HEK293 (cell line): ENCODE results near the gene NPAS2.

Source experiments
- CTCF ChIA-PET: fragments of 350-600 bp; formaldehyde crosslinking; extraction: SDS; loops from one replicate; lab custom pipeline; 2021; ENCODE audit warnings: antibody characterized with exemption; lab: Yijun Ruan, JAX
- POLR2A ChIA-PET: fragments of 300-600 bp; formaldehyde crosslinking; extraction: SDS; loops from one replicate; lab custom pipeline; 2020; ENCODE audit warnings: antibody characterized with exemption, inconsistent platforms; lab: Yijun Ruan, JAX
- H3K27ac ChIP-seq: fragments of 200-500 bp; sonication (Bioruptor generic); 2 replicates; pipeline ENCODE4 v1.5.1; 2014; ENCODE audit warnings: low read depth, low read length, control low read depth, inconsistent platforms; ENCODE audit errors: extremely low read depth
- H3K36me3 ChIP-seq, 2 experiments: fragments of 200-500 bp in 1 of 2; sonication (Bioruptor generic) in 1 of 2; 1 replicate in 1 of 2; 2 replicates in 1 of 2; pipeline ENCODE4 v1.5.1; 2014 to 2017; ENCODE audit warnings: inconsistent platforms in 2 of 2, low read length in 2 of 2; ENCODE audit not compliant: control insufficient read depth in 2 of 2, insufficient read depth in 1 of 2
- H3K4me1 ChIP-seq: fragments of 200-500 bp; sonication (Bioruptor generic); 2 replicates; pipeline ENCODE4 v1.5.1; 2014; ENCODE audit warnings: mild to moderate bottlenecking, low read length, inconsistent platforms; ENCODE audit not compliant: control insufficient read depth, insufficient read depth
- H3K4me3 ChIP-seq: 2 replicates; pipeline ENCODE4 v1.5.1; 2011; ENCODE audit warnings: low read depth, mild to moderate bottlenecking, control low read depth, low read length, moderate library complexity
- H3K9me3 ChIP-seq: fragments of 200-500 bp; sonication (Bioruptor generic); 2 replicates; pipeline ENCODE4 v1.5.1; 2014; ENCODE audit warnings: low read depth, low read length, inconsistent platforms; ENCODE audit not compliant: control insufficient read depth, insufficient read depth
- HOXA7 ChIP-seq: sonication (generic); formaldehyde crosslinking; IDR thresholded peaks from 2 replicates; pipeline ENCODE4 v1.8.1; 2022; ENCODE audit warnings: missing genetic modification reagents, borderline replicate concordance
- HOXC10 ChIP-seq: sonication (generic); formaldehyde crosslinking; IDR thresholded peaks from 2 replicates; pipeline ENCODE4 v1.8.1; 2023; ENCODE audit warnings: mild to moderate bottlenecking, missing genetic modification reagents
- KLF8 ChIP-seq: fragments of 450-650 bp; formaldehyde crosslinking; IDR thresholded peaks from 2 replicates; pipeline ENCODE4 v1.5.1; 2016; ENCODE audit warnings: missing biosample characterization, missing genetic modification characterization
- MEIS1 ChIP-seq: sonication (generic); formaldehyde crosslinking; IDR thresholded peaks from 2 replicates; pipeline ENCODE4 v1.8.1; 2022; ENCODE audit warnings: missing genetic modification reagents, mild to moderate bottlenecking, borderline replicate concordance
- TCF7L2 ChIP-seq: IDR thresholded peaks from 2 replicates; pipeline ENCODE4 v1.6.1; 2011; ENCODE audit warnings: low read depth, mild to moderate bottlenecking, inconsistent platforms, low read length, moderate library complexity, borderline replicate concordance
- ZFHX2 ChIP-seq: fragments of 450-650 bp; formaldehyde crosslinking; conservative IDR thresholded peaks from 2 replicates; pipeline ENCODE4 v1.5.1; 2016; ENCODE audit warnings: missing biosample characterization, missing genetic modification characterization
- ZIC2 ChIP-seq: fragments of 450-650 bp; formaldehyde crosslinking; IDR thresholded peaks from 2 replicates; pipeline ENCODE4 v1.5.1; 2016; ENCODE audit warnings: missing biosample characterization, missing genetic modification characterization
- ZNF398 ChIP-seq: fragments of 450-650 bp; formaldehyde crosslinking; IDR thresholded peaks from 2 replicates; pipeline ENCODE4 v1.5.1; 2017; ENCODE audit warnings: missing biosample characterization, missing genetic modification characterization
- ZNF501 ChIP-seq: fragments of 450-650 bp; formaldehyde crosslinking; IDR thresholded peaks from 2 replicates; pipeline ENCODE4 v1.5.1; 2016; ENCODE audit warnings: missing biosample characterization, missing genetic modification characterization
- ZNF544 ChIP-seq: fragments of 450-650 bp; formaldehyde crosslinking; IDR thresholded peaks from 2 replicates; pipeline ENCODE4 v1.5.0; 2017; ENCODE audit warnings: missing biosample characterization, missing genetic modification characterization
- ZNF555 ChIP-seq: fragments of 450-650 bp; formaldehyde crosslinking; conservative IDR thresholded peaks from 2 replicates; pipeline ENCODE4 v1.5.1; 2017; ENCODE audit warnings: missing biosample characterization, mild to moderate bottlenecking, missing genetic modification characterization, inconsistent platforms
- ZNF621 ChIP-seq: fragments of 450-650 bp; formaldehyde crosslinking; IDR thresholded peaks from 2 replicates; pipeline ENCODE4 v1.5.1; 2017; ENCODE audit warnings: missing biosample characterization, missing genetic modification characterization
- ZSCAN5A ChIP-seq: fragments of 450-650 bp; formaldehyde crosslinking; IDR thresholded peaks from 2 replicates; pipeline ENCODE4 v1.5.1; 2016; ENCODE audit warnings: missing biosample characterization, missing genetic modification characterization
- TF ChIP-seq, protein P1 (sequence below): fragments of 450-650 bp; formaldehyde crosslinking; IDR thresholded peaks from 2 replicates; pipeline ENCODE4 v1.5.1; 2016; ENCODE audit warnings: missing biosample characterization, missing genetic modification characterization

The NPAS2 gene

GRCh38 chr2:100895402-100895801 is 75.5 kb downstream of the NPAS2 start:
- ChIA-PET POLR2A (no interaction called here), CTCF (interaction anchor here (0.6 to 1.0 kb wide), 3 partner anchors 9 to 305 kb away, joined by 3 read pairs; no protein-coding TSS in a partner anchor)
- H3K9me3 ChIP-seq: no peaks in the 10 kb centered on the region
- H3K4me1 ChIP-seq: peaks cover 5% of the 10 kb centered on the region; the same call in 1 of the 2 replicates
- no peaks in the 10 kb centered on the region for H3K36me3 ChIP-seq
- no peak overlapping the region for H3K4me3 ChIP-seq
- no peak overlapping the region for H3K27ac ChIP-seq
- TF ChIP-seq ZIC2 (tag by site-specific recombination) (peak; percentile 54), ZNF555 (tag by site-specific recombination) (no peak), ZNF544 (tag by site-specific recombination) (no peak)

DNA sequence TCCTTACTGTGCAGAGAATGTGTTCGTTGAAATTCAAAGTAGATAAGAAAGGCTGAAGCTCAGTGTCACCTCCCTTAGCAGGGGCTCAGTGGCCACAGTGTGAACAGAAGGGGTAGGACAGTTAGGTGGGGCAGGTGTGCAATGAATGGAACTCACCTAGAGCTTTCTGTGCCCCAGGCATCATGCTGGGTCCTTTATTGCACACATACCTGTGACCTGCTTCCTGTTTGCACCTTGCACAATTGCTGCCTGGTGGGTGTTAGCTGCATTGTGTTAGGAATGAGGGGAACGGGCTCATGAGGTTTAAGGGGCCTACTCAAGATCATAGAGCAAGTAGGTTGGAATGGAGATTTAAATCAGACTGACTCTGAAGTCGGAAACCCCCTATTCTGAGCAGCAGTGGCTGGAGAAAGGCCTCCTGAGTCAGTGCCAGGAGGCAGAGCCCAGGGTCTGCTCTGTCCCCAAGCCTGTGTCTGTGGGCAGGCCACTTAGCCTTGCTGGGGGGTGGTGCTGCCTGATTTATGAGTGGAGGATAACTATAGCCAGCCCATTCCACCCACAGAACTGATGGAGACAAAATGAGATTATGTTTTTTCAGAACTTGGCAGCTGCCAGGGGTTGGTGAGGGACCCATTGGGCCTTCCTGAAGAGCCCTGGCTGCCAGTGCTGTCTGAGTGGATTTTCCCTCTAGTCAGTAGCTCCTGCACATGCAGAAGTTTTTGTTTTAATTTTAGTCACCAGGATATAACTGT is 76.2 kb downstream of the NPAS2 start:
- H3K4me1 ChIP-seq: peaks cover 5% of the 10 kb centered on the region; the same call in 1 of the 2 replicates
- ChIA-PET CTCF (interaction anchor here (0.6 kb wide), 1 partner anchor 13 kb away, joined by 3 read pairs; no protein-coding TSS in a partner anchor), POLR2A (no interaction called here)
- H3K36me3 ChIP-seq: no peaks in the 10 kb centered on the region
- TF ChIP-seq ZFHX2 (tag by site-specific recombination) (peak; percentile 45), ZSCAN5A (tag by site-specific recombination) (no peak), KLF8 (tag by site-specific recombination) (no peak), ZNF501 (tag by site-specific recombination) (no peak)
- TF ChIP-seq, protein P1, sequence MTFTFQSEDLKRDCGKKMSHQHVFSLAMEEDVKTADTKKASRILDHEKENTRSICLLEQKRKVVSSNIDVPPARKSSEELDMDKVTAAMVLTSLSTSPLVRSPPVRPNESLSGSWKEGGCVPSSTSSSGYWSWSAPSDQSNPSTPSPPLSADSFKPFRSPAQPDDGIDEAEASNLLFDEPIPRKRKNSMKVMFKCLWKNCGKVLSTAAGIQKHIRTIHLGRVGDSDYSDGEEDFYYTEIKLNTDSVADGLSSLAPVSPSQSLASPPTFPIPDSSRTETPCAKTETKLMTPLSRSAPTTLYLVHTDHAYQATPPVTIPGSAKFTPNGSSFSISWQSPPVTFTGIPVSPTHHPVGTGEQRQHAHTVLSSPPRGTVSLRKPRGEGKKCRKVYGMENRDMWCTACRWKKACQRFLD: no peak
- no peak overlapping the region for H3K27ac ChIP-seq
- H3K9me3 ChIP-seq: no peaks in the 10 kb centered on the region
- no peak overlapping the region for H3K4me3 ChIP-seq

GRCh38 chr2:100898035-100898665 is 78.2 kb downstream of the NPAS2 start:
- Histone ChIP-seq H3K4me3 (no peak overlapping the region), H3K36me3 (no peaks in the 10 kb centered on the region), H3K27ac (no peak overlapping the region), H3K4me1 (peaks cover 16% of the 10 kb centered on the region), H3K9me3 (no peaks in the 10 kb centered on the region)
- TF ChIP-seq TCF7L2: no peak
- no peak for TF ChIP-seq HOXC10 (CRISPR knock-in tag)
- TF ChIP-seq ZNF621 (tag by site-specific recombination): no peak
- no peak for TF ChIP-seq MEIS1 (CRISPR knock-in tag)
- no peak for TF ChIP-seq ZNF398 (tag by site-specific recombination)
- TF ChIP-seq HOXA7: no peak
- POLR2A ChIA-PET: no interaction called here
- CTCF ChIA-PET: no interaction called here
